K562 treated with DMSO at 1 percent for 48 hours (cell line): ENCODE data around the gene TEX12. TPM values are rescaled to one million over a fixed set of nuclear protein-coding genes. Genes with fewer than 3 reads are reported as not detected.

Experiments
- total RNA-seq: library from RNA; unstranded; fragments of 300-600 nt; gene quantifications from 2 replicates; pipeline ENCODE4 v1.2.3, GENCODE V29; 2022; ENCODE audit warnings: low replicate concordance; ENCODE audit errors: extremely low read depth

Gene TEX12
- not detected in 2 replicates for total RNA-seq

GRCh38 chr11:112167145-112167544 is at the start of gene TEX12:
TSS of gene TEX12 (plus strand) at chr11:112167372. CDS start at chr11:112169269, 1,897 bp downstream.

GRCh38 chr11:112163875-112164685 is 3.1 kb upstream of the TEX12 start, which contains the start of gene IL18:
TSS of gene IL18 (minus strand) at chr11:112164094. CDS start at chr11:112155053, 9,041 bp downstream.

GRCh38 chr11:112174789-112175598 is 7.8 kb downstream of the TEX12 start, which contains the start of gene BCO2:
TSS of gene BCO2 (plus strand) at chr11:112175512. CDS start at chr11:112175602, 90 bp downstream.

Other genes with a start within 250 kb of the TEX12 start
- not detected in 2 replicates for gene C11orf52, start 248.5 kb upstream of the TEX12 start, total RNA-seq
- not detected in 2 replicates for gene DIXDC1, start 230.0 kb upstream of the TEX12 start, total RNA-seq
- gene DLAT, start 142.0 kb upstream of the TEX12 start, total RNA-seq: not detected in 2 replicates
- gene PIH1D2, start 93.4 kb upstream of the TEX12 start, total RNA-seq: not detected in 2 replicates
- gene NKAPD1, start 93.1 kb upstream of the TEX12 start, total RNA-seq: not detected in 2 replicates
- gene TIMM8B, start 80.6 kb upstream of the TEX12 start, total RNA-seq: 763 TPM in 1 of 2 replicates, not detected in the other
- not detected in 2 replicates for gene SDHD, start 80.5 kb upstream of the TEX12 start, total RNA-seq
- not detected in 2 replicates for gene IL18, start 3.3 kb upstream of the TEX12 start, total RNA-seq
- not detected in 2 replicates for gene BCO2, start 8.1 kb downstream of the TEX12 start, total RNA-seq
- gene PTS, start 59.1 kb downstream of the TEX12 start, total RNA-seq: not detected in 2 replicates
- gene PLET1, start 93.5 kb downstream of the TEX12 start, total RNA-seq: not detected in 2 replicates